ENCODE measurements around the gene C15orf40.

The C15orf40 gene

GRCh38 chr15:83010709-83011270 lies 649 bp downstream of the C15orf40 start:
- TF ChIP-seq, protein P1, sequence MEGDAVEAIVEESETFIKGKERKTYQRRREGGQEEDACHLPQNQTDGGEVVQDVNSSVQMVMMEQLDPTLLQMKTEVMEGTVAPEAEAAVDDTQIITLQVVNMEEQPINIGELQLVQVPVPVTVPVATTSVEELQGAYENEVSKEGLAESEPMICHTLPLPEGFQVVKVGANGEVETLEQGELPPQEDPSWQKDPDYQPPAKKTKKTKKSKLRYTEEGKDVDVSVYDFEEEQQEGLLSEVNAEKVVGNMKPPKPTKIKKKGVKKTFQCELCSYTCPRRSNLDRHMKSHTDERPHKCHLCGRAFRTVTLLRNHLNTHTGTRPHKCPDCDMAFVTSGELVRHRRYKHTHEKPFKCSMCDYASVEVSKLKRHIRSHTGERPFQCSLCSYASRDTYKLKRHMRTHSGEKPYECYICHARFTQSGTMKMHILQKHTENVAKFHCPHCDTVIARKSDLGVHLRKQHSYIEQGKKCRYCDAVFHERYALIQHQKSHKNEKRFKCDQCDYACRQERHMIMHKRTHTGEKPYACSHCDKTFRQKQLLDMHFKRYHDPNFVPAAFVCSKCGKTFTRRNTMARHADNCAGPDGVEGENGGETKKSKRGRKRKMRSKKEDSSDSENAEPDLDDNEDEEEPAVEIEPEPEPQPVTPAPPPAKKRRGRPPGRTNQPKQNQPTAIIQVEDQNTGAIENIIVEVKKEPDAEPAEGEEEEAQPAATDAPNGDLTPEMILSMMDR (IDR thresholded peaks at IDR 0.05): peak; percentile 94

- TF ChIP-seq, protein P1 (IDR thresholded peaks at IDR 0.05): peak; percentile 60
These were observed 11.4 kb downstream of the C15orf40 start for GRCh38 chr15:82999905-83000671.

- TF ChIP-seq, protein P1 (IDR thresholded peaks at IDR 0.05): no peak
These were observed 12.0 kb downstream of the C15orf40 start for GRCh38 chr15:82999426-82999825.

GRCh38 chr15:82995938-82996337 lies 15.5 kb downstream of the C15orf40 start:
- TF ChIP-seq, protein P1 (IDR thresholded peaks at IDR 0.05): no peak

- TF ChIP-seq, protein P1 (IDR thresholded peaks at IDR 0.05): no peak
These were observed 16.4 kb downstream of the C15orf40 start for GRCh38 chr15:82995076-82995475.

DNA sequence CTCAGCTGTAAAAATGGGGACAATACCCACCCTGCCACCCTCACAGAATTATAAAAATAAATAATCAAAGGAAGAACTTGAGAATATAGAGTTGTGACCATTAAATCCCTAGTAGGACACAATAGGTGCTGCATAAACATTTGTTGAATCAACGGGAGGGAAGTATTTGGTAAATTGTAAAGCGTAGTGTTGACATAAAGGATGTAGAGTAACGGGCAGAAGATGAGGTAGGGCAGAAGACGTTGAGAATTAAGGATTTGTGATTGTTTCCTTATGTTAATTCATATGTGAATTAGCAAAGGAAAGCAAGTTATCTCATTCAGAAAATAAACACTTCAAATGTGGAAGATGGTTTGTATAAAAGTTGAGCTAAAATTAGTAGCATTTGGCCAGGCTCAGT lies 18.3 kb downstream of the C15orf40 start:
- TF ChIP-seq, protein P1 (IDR thresholded peaks at IDR 0.05): no peak

- TF ChIP-seq, protein P1 (IDR thresholded peaks at IDR 0.05): no peak
These were observed 18.9 kb downstream of the C15orf40 start for GRCh38 chr15:82992436-82992998.

Measured in LNCAP (cell line).